ENCODE measurements around the gene APLP2. TPM values are rescaled to one million over a fixed set of nuclear protein-coding genes. Genes with fewer than 3 reads are reported as not detected.

Gene APLP2
- total and polyA plus RNA-seq, 2 of the 4 experiments (the other 2 are of a cell fraction): 127 to 235 TPM

DNA sequence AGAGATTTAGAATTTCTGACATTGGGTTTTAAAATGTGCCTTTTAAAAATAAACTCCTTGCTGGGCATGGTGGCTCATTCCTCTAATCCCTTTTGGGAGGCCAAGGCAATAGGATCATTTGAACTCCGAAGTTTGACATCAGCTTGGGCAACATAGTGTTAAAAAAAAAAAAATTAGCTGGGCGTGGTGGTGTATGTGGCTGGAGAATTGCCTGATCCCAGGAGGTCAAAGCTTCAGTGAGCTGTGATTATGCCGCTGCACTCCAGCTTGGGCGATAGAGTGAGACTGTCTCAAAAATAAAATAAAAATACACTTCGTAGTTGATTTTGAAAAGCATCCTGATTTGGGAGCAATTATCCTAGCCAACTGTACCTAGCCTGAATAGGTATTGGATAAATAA is 3.4 kb upstream of the APLP2 start:
- intact Hi-C loops (cut with micrococcal nuclease) (no loop called here), dilution Hi-C loops (cut with HindIII; ENCODE audit: low sequenced_read_pairs, unreplicated experiment) (no loop called here), in situ Hi-C loops (cut with MboI; ENCODE audit: low sequenced_read_pairs) (no loop called here)
- Histone ChIP-seq H3K4me3 (ENCODE audit: insufficient read depth, low read depth, low read length) (no peak overlapping the region), H3K79me1 (ENCODE audit: low read depth in 1 of 2, low read length in 2 of 2) (peaks cover 3 to 7% of the 10 kb centered on the region in 2 experiments), H3K18ac (ENCODE audit: low read depth, low read length) (no peak overlapping the region), H2BK120ac (ENCODE audit: low read depth, low read length) (no peak overlapping the region), H3K36me3 (ENCODE audit: control insufficient read depth, insufficient read depth, low read length) (no peaks in the 10 kb centered on the region), H4K8ac (ENCODE audit: low read depth in 2 of 2, low read length in 2 of 2) (no peak overlapping the region), H4K5ac (ENCODE audit: low read depth, low read length) (no peak overlapping the region), H3K4me1 (ENCODE audit: control insufficient read depth, insufficient read depth, low read length) (peaks cover 4% of the 10 kb centered on the region; the same call in 1 of the 2 replicates), H3K14ac (replicated peaks; ENCODE audit: low read depth, low read length) (no peak overlapping the region), H3K4me2 (ENCODE audit: low read depth, low read length) (no peak overlapping the region), H3K4ac (ENCODE audit: low read depth, low read length) (no peak overlapping the region), H2BK20ac (ENCODE audit: low read depth, low read length) (no peak overlapping the region), H2AK5ac (ENCODE audit: low read depth, low read length) (no peak overlapping the region), H2AFZ (replicated peaks; ENCODE audit: low read length, poor library complexity) (no peak overlapping the region), H2BK5ac (ENCODE audit: low read depth, low read length, poor library complexity, severe bottlenecking) (no peak overlapping the region), H3K27me3 (ENCODE audit: control insufficient read depth, insufficient read depth, low read length) (peaks cover 23% of the 10 kb centered on the region), H4K91ac (ENCODE audit: insufficient read depth, low read depth, low read length) (no peak overlapping the region), H3K9me3 (ENCODE audit: control insufficient read depth, insufficient read depth, low read length) (no peaks in the 10 kb centered on the region), H3K9me1 (ENCODE audit: insufficient read depth, low read length) (peaks cover 6% of the 10 kb centered on the region; the same call in 1 of the 2 replicates), H3K27ac (ENCODE audit: insufficient read depth, low read length) (no peak overlapping the region), H4K20me1 (ENCODE audit: insufficient read depth, low read length) (peaks cover 9% of the 10 kb centered on the region; the same call in 1 of the 2 replicates), H3K9ac (ENCODE audit: low read depth, low read length) (no peak overlapping the region), H2BK15ac (ENCODE audit: low read depth, low read length) (no peak overlapping the region), H3K23ac (ENCODE audit: low read depth, low read length) (no peak overlapping the region), H3K56ac (ENCODE audit: extremely low read depth, insufficient read depth, low read length) (no peak overlapping the region), H2AK9ac (replicated peaks; ENCODE audit: low read depth, low read length, poor library complexity) (no peak overlapping the region)
- BruUV-seq (replicated peaks): no TSS peak
- CTCF ChIA-PET: no interaction called here
- no peak for TF ChIP-seq RCOR1 (IDR thresholded peaks at IDR 0.05; ENCODE audit: insufficient replicate concordance, low read length)
- no peak for TF ChIP-seq POLR2A (IDR thresholded peaks at IDR 0.05; ENCODE audit: low read depth, low read length)
- no peak for TF ChIP-seq MXI1 (IDR thresholded peaks at IDR 0.05; ENCODE audit: borderline replicate concordance, low read depth, low read length)
- TF ChIP-seq MAFK (IDR thresholded peaks at IDR 0.05; ENCODE audit: low read depth, low read length): no peak
- no peak for TF ChIP-seq CHD1 (IDR thresholded peaks at IDR 0.05; ENCODE audit: low read depth, low read length)
- TF ChIP-seq MAZ (IDR thresholded peaks at IDR 0.05; ENCODE audit: borderline replicate concordance, low read depth, low read length): no peak
- no peak for TF ChIP-seq BHLHE40 (IDR thresholded peaks at IDR 0.05; ENCODE audit: low read depth, low read length)
- TF ChIP-seq, protein P1, sequence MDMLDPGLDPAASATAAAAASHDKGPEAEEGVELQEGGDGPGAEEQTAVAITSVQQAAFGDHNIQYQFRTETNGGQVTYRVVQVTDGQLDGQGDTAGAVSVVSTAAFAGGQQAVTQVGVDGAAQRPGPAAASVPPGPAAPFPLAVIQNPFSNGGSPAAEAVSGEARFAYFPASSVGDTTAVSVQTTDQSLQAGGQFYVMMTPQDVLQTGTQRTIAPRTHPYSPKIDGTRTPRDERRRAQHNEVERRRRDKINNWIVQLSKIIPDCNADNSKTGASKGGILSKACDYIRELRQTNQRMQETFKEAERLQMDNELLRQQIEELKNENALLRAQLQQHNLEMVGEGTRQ (IDR thresholded peaks at IDR 0.05; ENCODE audit: low read depth, low read length): no peak
- no peak for TF ChIP-seq NFE2L2 (IDR thresholded peaks at IDR 0.05; ENCODE audit: low read depth, low read length)
- TF ChIP-seq SMC3 (IDR thresholded peaks at IDR 0.05; ENCODE audit: low read depth, low read length): no peak
- no peak for TF ChIP-seq FOS (IDR thresholded peaks at IDR 0.05; ENCODE audit: low read depth, low read length)
- TF ChIP-seq RFX5 (IDR thresholded peaks at IDR 0.05; ENCODE audit: low read depth, low read length): no peak
- TF ChIP-seq, protein P2, sequence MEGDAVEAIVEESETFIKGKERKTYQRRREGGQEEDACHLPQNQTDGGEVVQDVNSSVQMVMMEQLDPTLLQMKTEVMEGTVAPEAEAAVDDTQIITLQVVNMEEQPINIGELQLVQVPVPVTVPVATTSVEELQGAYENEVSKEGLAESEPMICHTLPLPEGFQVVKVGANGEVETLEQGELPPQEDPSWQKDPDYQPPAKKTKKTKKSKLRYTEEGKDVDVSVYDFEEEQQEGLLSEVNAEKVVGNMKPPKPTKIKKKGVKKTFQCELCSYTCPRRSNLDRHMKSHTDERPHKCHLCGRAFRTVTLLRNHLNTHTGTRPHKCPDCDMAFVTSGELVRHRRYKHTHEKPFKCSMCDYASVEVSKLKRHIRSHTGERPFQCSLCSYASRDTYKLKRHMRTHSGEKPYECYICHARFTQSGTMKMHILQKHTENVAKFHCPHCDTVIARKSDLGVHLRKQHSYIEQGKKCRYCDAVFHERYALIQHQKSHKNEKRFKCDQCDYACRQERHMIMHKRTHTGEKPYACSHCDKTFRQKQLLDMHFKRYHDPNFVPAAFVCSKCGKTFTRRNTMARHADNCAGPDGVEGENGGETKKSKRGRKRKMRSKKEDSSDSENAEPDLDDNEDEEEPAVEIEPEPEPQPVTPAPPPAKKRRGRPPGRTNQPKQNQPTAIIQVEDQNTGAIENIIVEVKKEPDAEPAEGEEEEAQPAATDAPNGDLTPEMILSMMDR (conservative IDR thresholded peaks at IDR 0.05; ENCODE audit: low read depth, low read length): no peak
- TF ChIP-seq, protein P3, sequence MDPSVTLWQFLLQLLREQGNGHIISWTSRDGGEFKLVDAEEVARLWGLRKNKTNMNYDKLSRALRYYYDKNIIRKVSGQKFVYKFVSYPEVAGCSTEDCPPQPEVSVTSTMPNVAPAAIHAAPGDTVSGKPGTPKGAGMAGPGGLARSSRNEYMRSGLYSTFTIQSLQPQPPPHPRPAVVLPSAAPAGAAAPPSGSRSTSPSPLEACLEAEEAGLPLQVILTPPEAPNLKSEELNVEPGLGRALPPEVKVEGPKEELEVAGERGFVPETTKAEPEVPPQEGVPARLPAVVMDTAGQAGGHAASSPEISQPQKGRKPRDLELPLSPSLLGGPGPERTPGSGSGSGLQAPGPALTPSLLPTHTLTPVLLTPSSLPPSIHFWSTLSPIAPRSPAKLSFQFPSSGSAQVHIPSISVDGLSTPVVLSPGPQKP (IDR thresholded peaks at IDR 0.05; ENCODE audit: borderline replicate concordance, low read depth, low read length): no peak
- POLR2A ChIA-PET (ENCODE audit: unreplicated experiment): no interaction called here
- DNase-seq (no peak), ATAC-seq (ENCODE audit: low read depth) (no peak)
- whole genome bisulfite sequencing, 2 experiments (ENCODE audit: extremely low coverage in 2 of 2, insufficient read length in 1 of 2): no CpG with 5 or more reads among the region's 5 CpGs
